HepG2 (cell line): ENCODE measurements around the gene PARVB. TPM values are rescaled to one million over a fixed set of nuclear protein-coding genes. Genes with fewer than 3 reads are reported as not detected.

Experiments
- ATAC-seq: fragments of 200-7000 bp; cut with Tn5 transposase; 3 replicates; pipeline ENCODE4 v1.9.1; 2020; ENCODE audit warnings: mild to moderate bottlenecking, moderate library complexity
- BruUV-seq: library from RNA; stranded (reverse); fragments of 400-500 nt; replicated peaks from 2 replicates; lab custom pipeline; 2021; lab: Mats Ljungman, UMichigan
- CTCF ChIA-PET: fragments of 300-600 bp; formaldehyde crosslinking; extraction: SDS; loops from one replicate; lab custom pipeline; 2021; ENCODE audit warnings: low total read pairs, inconsistent platforms, low intra/inter-chr PET ratio; lab: Yijun Ruan, JAX
- POLR2A ChIA-PET: fragments of 350-600 bp; sonication (Branson Sonifier 250); formaldehyde crosslinking; loops from one replicate; lab custom pipeline; 2020; ENCODE audit warnings: antibody characterized with exemption, inconsistent platforms; lab: Yijun Ruan, JAX
- DNase-seq: peaks from one replicate; pipeline ENCODE4 v3.0.0-alpha.2; 2015; ENCODE audit warnings: low spot score
- FAIRE-seq: peaks from 3 replicates; lab custom pipeline; 2011; peaks lifted over from hg19 to GRCh38; lab: Jason Lieb, UNC
- H2AFZ ChIP-seq: one replicate; pipeline ENCODE4 v1.6.1; 2011; ENCODE audit warnings: low read length, inconsistent platforms
- H3K27ac ChIP-seq: fragments of 300-600 bp; 3 replicates; pipeline ENCODE4 v1.8.0; 2011; ENCODE audit warnings: mixed run types, mild to moderate bottlenecking, mixed read lengths, low read length, inconsistent platforms; ENCODE audit not compliant: insufficient read depth; ENCODE audit errors: extremely low read length
- H3K27me3 ChIP-seq, 2 experiments: fragments of 200-600 bp in 1 of 2; 2 replicates in 1 of 2; 3 replicates in 1 of 2; pipeline versions ENCODE4 v1.6.0 to v1.8.0; 2011; ENCODE audit warnings: low read length in 2 of 2, mild to moderate bottlenecking in 2 of 2, moderate library complexity in 2 of 2, inconsistent platforms in 1 of 2; ENCODE audit not compliant: insufficient read depth in 2 of 2, control insufficient read depth in 1 of 2
- H3K36me3 ChIP-seq, 2 experiments: fragments of 200-600 bp in 1 of 2; replicated peaks in 1 of 2; 2 replicates in 1 of 2; 3 replicates in 1 of 2; pipeline versions ENCODE4 v1.5.1 to v1.8.0; 2011; ENCODE audit warnings: low read length in 2 of 2, inconsistent platforms in 1 of 2; ENCODE audit not compliant: insufficient read depth in 2 of 2, control insufficient read depth in 1 of 2
- H3K4me1 ChIP-seq: 2 replicates; pipeline ENCODE4 v1.5.1; 2012; ENCODE audit warnings: low read length, inconsistent platforms; ENCODE audit not compliant: insufficient read depth
- H3K4me2 ChIP-seq: 2 replicates; pipeline ENCODE4 v1.6.0; 2011; ENCODE audit warnings: low read depth, low read length, inconsistent platforms
- H3K4me3 ChIP-seq, 3 experiments: fragments of 200-600 bp in 1 of 3; sonication (generic), shearing (Covaris generic) in 1 of 3; replicated peaks in 1 of 3; 2 replicates each; pipeline ENCODE4 v1.5.1; 2011 to 2016; ENCODE audit warnings: low read length in 3 of 3, inconsistent platforms in 2 of 3, low read depth in 2 of 3, mild to moderate bottlenecking in 2 of 3, control low read depth in 1 of 3, mixed read lengths in 1 of 3; ENCODE audit not compliant: insufficient read depth in 1 of 3
- H3K79me2 ChIP-seq: one replicate; pipeline ENCODE4 v1.6.1; 2011; ENCODE audit warnings: low read length, inconsistent platforms; ENCODE audit not compliant: insufficient read depth
- H3K9ac ChIP-seq: 2 replicates; pipeline ENCODE4 v1.6.0; 2011; ENCODE audit warnings: mild to moderate bottlenecking, low read depth, low read length, inconsistent platforms; ENCODE audit not compliant: insufficient read depth
- H3K9me3 ChIP-seq: 2 replicates; pipeline ENCODE4 v1.5.1; 2012; ENCODE audit warnings: mild to moderate bottlenecking, low read length
- H4K20me1 ChIP-seq: 2 replicates; pipeline ENCODE4 v1.6.0; 2011; ENCODE audit warnings: inconsistent platforms, mild to moderate bottlenecking, low read length, moderate library complexity; ENCODE audit not compliant: insufficient read depth
- ARID2 ChIP-seq: sonication (generic); formaldehyde crosslinking; IDR thresholded peaks from 2 replicates; pipeline ENCODE4 v1.8.1; 2022; ENCODE audit warnings: mild to moderate bottlenecking, missing genetic modification reagents, borderline replicate concordance
- BRCA1 ChIP-seq: sonication (generic); formaldehyde crosslinking; IDR thresholded peaks from 2 replicates; pipeline ENCODE4 v1.4.0; 2020; ENCODE audit warnings: missing genetic modification reagents
- FOXA3 ChIP-seq: IDR thresholded peaks from 2 replicates; pipeline ENCODE4 v1.6.1; 2016; ENCODE audit warnings: missing genetic modification reagents, missing compliant biosample characterization
- HINFP ChIP-seq: sonication (generic); formaldehyde crosslinking; IDR thresholded peaks from 2 replicates; pipeline ENCODE4 v1.4.0; 2020; ENCODE audit warnings: low read depth, mild to moderate bottlenecking, missing genetic modification reagents
- HMG20B ChIP-seq: conservative IDR thresholded peaks from 2 replicates; pipeline ENCODE4 v1.6.1; 2016; ENCODE audit warnings: missing genetic modification reagents, missing compliant biosample characterization
- HNRNPUL1 ChIP-seq: fragments of 200-400 bp; formaldehyde crosslinking; IDR thresholded peaks from 2 replicates; pipeline ENCODE4 v1.6.1; 2017; ENCODE audit warnings: low read depth, mild to moderate bottlenecking, low read length, moderate library complexity
- KDM4B ChIP-seq: sonication (generic); formaldehyde crosslinking; IDR thresholded peaks from 2 replicates; pipeline ENCODE4 v1.4.0; 2020; ENCODE audit warnings: missing genetic modification reagents
- KDM5B ChIP-seq: sonication (generic); formaldehyde crosslinking; IDR thresholded peaks from 2 replicates; pipeline ENCODE4 v1.4.0; 2020; ENCODE audit warnings: missing genetic modification reagents, mild to moderate bottlenecking, borderline replicate concordance
- MBD4 ChIP-seq: IDR thresholded peaks from 2 replicates; pipeline ENCODE4 v1.6.1; 2012; ENCODE audit warnings: low read length, inconsistent platforms, borderline replicate concordance
- MLLT10 ChIP-seq: sonication (generic); formaldehyde crosslinking; IDR thresholded peaks from 2 replicates; pipeline ENCODE4 v1.4.0; 2020; ENCODE audit warnings: missing genetic modification reagents
- MYPOP ChIP-seq: sonication (generic); formaldehyde crosslinking; IDR thresholded peaks from 2 replicates; pipeline ENCODE4 v1.8.1; 2023; ENCODE audit warnings: mild to moderate bottlenecking, moderate library complexity, missing genetic modification reagents
- POLR2A ChIP-seq, 2 experiments: IDR thresholded peaks; 2 replicates each; pipeline ENCODE4 v1.6.1; 2011; ENCODE audit warnings: low read depth in 2 of 2, low read length in 2 of 2, mild to moderate bottlenecking in 1 of 2, moderate library complexity in 1 of 2; ENCODE audit not compliant: insufficient read depth in 1 of 2
- SIX1 ChIP-seq: sonication (generic); formaldehyde crosslinking; IDR thresholded peaks from 2 replicates; pipeline ENCODE4 v1.4.0; 2020; ENCODE audit warnings: missing genetic modification reagents, borderline replicate concordance
- ZBTB26 ChIP-seq: IDR thresholded peaks from 2 replicates; pipeline ENCODE4 v1.6.1; 2016; ENCODE audit warnings: missing compliant biosample characterization, missing genetic modification reagents, borderline replicate concordance
- ZNF577 ChIP-seq: sonication (generic); formaldehyde crosslinking; IDR thresholded peaks from 2 replicates; pipeline ENCODE4 v1.4.0; 2020; ENCODE audit warnings: mild to moderate bottlenecking, low read depth, missing genetic modification reagents, borderline replicate concordance
- ZNF598 ChIP-seq: sonication (generic); formaldehyde crosslinking; IDR thresholded peaks from 2 replicates; pipeline ENCODE4 v1.5.1; 2020; ENCODE audit warnings: mild to moderate bottlenecking, missing genetic modification reagents, borderline replicate concordance
- ZNF607 ChIP-seq: sonication (generic); formaldehyde crosslinking; IDR thresholded peaks from 2 replicates; pipeline ENCODE4 v1.5.1; 2020; ENCODE audit warnings: missing genetic modification reagents, mild to moderate bottlenecking, borderline replicate concordance
- ZNF761 ChIP-seq: sonication (generic); formaldehyde crosslinking; conservative IDR thresholded peaks from 2 replicates; pipeline ENCODE4 v1.4.0; 2020; ENCODE audit warnings: mild to moderate bottlenecking, missing genetic modification reagents
- WGBS: methylation state at CpG from one replicate; pipeline ENCODE4 v1.1.6; 2017; ENCODE audit warnings: low lambda C conversion rate; 5-methylcytosine and 5-hydroxymethylcytosine counted together
- in situ Hi-C: cut with HindIII; loops from 2 replicates; pipeline ENCODE4 v1.10.0; 2017; ENCODE audit warnings: low pct_unique_long_range_greater_than_20kb; ENCODE audit not compliant: extremely low pct_ligation_motif_present
- intact Hi-C: fragments of 100-400 bp; cut with micrococcal nuclease; formaldehyde crosslinking; loops from one replicate; pipeline ENCODE4 v1.10.0; 2022; ENCODE audit not compliant: unreplicated experiment
- polyA plus RNA-seq, 8 experiments: library from polyadenylated mRNA; depleted of rRNA in 3 of 8; stranded (reverse) in 7 of 8; unstranded in 1 of 8; fragments of >200 nt; fragmentation: Illumina TruSeq in 4 of 8; extraction: Trizol in 4 of 8; gene quantifications; 2 replicates each; pipeline versions ENCODE4 v1.2.1 to v1.2.3, GENCODE V29; 2011 to 2016; ENCODE audit warnings: low read depth in 4 of 8, missing spikeins in 1 of 8, mixed read lengths in 1 of 8; ENCODE audit not compliant: insufficient read depth in 1 of 8
- total RNA-seq, 5 experiments: library from RNA; depleted of rRNA; stranded (reverse); fragments of >200 nt; fragmentation: Illumina TruSeq; extraction: Trizol; gene quantifications; 2 replicates each; pipeline ENCODE4 v1.2.3, GENCODE V29; 2016; ENCODE audit warnings: low read depth in 1 of 5
- TF ChIP-seq, protein P1 (sequence below): sonication (generic); formaldehyde crosslinking; IDR thresholded peaks from 2 replicates; pipeline ENCODE4 v1.5.0; 2020; ENCODE audit warnings: missing genetic modification reagents, mild to moderate bottlenecking, borderline replicate concordance

PARVB gene
- total and polyA plus RNA-seq, 2 of the 13 experiments (the other 11 are each of a cell fraction or from before 2014, with no cell fraction given) = 0.11 to 0.15 TPM

DNA sequence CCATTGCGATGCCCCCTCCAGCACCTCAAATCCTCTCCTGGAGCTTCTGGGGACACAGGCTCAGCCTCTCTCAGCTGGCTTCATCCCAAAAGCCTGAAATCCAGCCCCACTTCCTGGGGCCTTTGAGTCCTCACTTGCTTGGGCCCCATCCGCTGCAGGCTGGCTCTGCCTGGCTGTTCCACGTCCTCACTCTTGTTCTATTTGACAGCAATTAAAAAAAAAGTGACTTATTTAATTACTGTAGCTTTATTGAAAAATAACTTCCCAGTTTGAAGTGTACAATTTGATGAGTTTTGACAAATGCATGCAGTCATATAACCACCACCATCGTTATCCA lies 183.8 kb downstream of the PARVB start:
- Histone ChIP-seq H3K9ac (no peak overlapping the region), H3K79me2 (no peaks in the 10 kb centered on the region), H3K27ac (no peak overlapping the region), H4K20me1 (no peaks in the 10 kb centered on the region), H2AFZ (no peak overlapping the region), H3K9me3 (no peaks in the 10 kb centered on the region), H3K4me3 (no peak overlapping the region), H3K4me1 (no peaks in the 10 kb centered on the region), H3K27me3 (peaks cover 0 to 11% of the 10 kb centered on the region in 2 experiments; a peak in 2 of 5 replicates), H3K36me3 (no peaks in the 10 kb centered on the region), H3K4me2 (no peak overlapping the region)
- in situ Hi-C loops (no loop called here), intact Hi-C loops (no loop called here)
- TF ChIP-seq HMG20B (CRISPR knock-in tag) (no peak), ZNF577 (CRISPR knock-in tag) (no peak), KDM5B (CRISPR knock-in tag) (no peak), POLR2A (IDR thresholded peaks at IDR 0.05; ENCODE audit: insufficient read depth in 1 of 2, low read depth in 2 of 2, low read length in 2 of 2) (no peak), KDM4B (CRISPR knock-in tag) (no peak), ZBTB26 (CRISPR knock-in tag) (no peak), BRCA1 (no peak), FOXA3 (CRISPR knock-in tag) (no peak), ARID2 (CRISPR knock-in tag) (no peak), SIX1 (CRISPR knock-in tag) (no peak), MYPOP (CRISPR knock-in tag) (no peak), ZNF761 (CRISPR knock-in tag) (no peak), MBD4 (no peak), MLLT10 (CRISPR knock-in tag) (no peak), HINFP (CRISPR knock-in tag) (no peak), ZNF598 (CRISPR knock-in tag) (no peak), HNRNPUL1 (no peak), ZNF607 (CRISPR knock-in tag) (no peak)
- TF ChIP-seq, protein P1, sequence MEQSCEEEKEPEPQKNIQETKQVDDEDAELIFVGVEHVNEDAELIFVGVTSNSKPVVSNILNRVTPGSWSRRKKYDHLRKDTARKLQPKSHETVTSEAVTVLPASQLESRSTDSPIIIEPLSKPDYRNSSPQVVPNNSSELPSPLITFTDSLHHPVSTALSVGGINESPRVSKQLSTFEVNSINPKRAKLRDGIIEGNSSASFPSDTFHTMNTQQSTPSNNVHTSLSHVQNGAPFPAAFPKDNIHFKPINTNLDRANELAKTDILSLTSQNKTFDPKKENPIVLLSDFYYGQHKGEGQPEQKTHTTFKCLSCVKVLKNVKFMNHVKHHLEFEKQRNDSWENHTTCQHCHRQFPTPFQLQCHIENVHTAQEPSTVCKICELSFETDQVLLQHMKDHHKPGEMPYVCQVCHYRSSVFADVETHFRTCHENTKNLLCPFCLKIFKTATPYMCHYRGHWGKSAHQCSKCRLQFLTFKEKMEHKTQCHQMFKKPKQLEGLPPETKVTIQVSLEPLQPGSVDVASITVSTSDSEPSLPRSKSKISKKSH = no peak
- no peak for DNase-seq
- ATAC-seq = no peak
- WGBS = 0% methylated on average over 3 of the region's 4 CpGs
- no peak for FAIRE-seq
- POLR2A ChIA-PET = no interaction called here
- CTCF ChIA-PET = no interaction called here
- BruUV-seq = no TSS peak
